ENCODE measurements around the gene UGCG.

- no peak for TF ChIP-seq POLR2A (IDR thresholded peaks at IDR 0.05; ENCODE audit: low read length)
- TF ChIP-seq GATA1 (IDR thresholded peaks at IDR 0.05; ENCODE audit: low read depth, low read length): no peak
These were observed 58.4 kb downstream of the UGCG start for GRCh38 chr9:111955048-111955447.
